GM23248 (cell line): ENCODE results near the gene KRTAP10-9.

Source experiments
- EZH2 ChIP-seq: fragments of 200-600 bp; sonication (generic); IDR thresholded peaks from 2 replicates; pipeline ENCODE4 v1.6.1; 2018; ENCODE audit warnings: antibody characterized with exemption, mild to moderate bottlenecking; ENCODE audit not compliant: insufficient read depth, poor library complexity, severe bottlenecking
- EZH2phosphoT487 ChIP-seq: fragments of 200-600 bp; sonication (generic); IDR thresholded peaks from 2 replicates; pipeline ENCODE4 v1.6.1; 2018; ENCODE audit warnings: antibody characterized with exemption, moderate library complexity, mild to moderate bottlenecking, low read depth; ENCODE audit not compliant: insufficient read depth

- TF ChIP-seq EZH2: no peak
- TF ChIP-seq EZH2phosphoT487: no peak
Observed at GRCh38 chr21:44578371-44579055, 48.4 kb upstream of the KRTAP10-9 start.
